ENCODE results near the gene ERBB4.

GRCh38 chr2:212424082-212424481 is 114.5 kb downstream of the ERBB4 start:
- no peak for TF ChIP-seq CTCF (IDR thresholded peaks at IDR 0.05)
- no peak for TF ChIP-seq POLR2A (IDR thresholded peaks at IDR 0.05)
